Panc1 (cell line): Measurements from ENCODE around the gene KCNQ1. TPM values are rescaled to one million over a fixed set of nuclear protein-coding genes. Genes with fewer than 3 reads are reported as not detected.

Source experiments
- ATAC-seq: fragments of 200-7000 bp; cut with Tn5 transposase; 2 replicates; pipeline ENCODE4 v1.9.1; 2020; ENCODE audit warnings: mild to moderate bottlenecking, moderate library complexity
- BruUV-seq: library from RNA; stranded (reverse); fragments of 400-500 nt; replicated peaks from 2 replicates; lab custom pipeline; 2021; lab: Mats Ljungman, UMichigan
- CTCF ChIA-PET: fragments of 300-600 bp; sonication (Branson Sonifier 250); formaldehyde crosslinking; loops from one replicate; lab custom pipeline; 2022; ENCODE audit warnings: antibody characterized with exemption; lab: Charles Lee
- POLR2A ChIA-PET: fragments of 300-600 bp; sonication (Branson Sonifier 250); formaldehyde crosslinking; loops from one replicate; lab custom pipeline; 2022; ENCODE audit warnings: antibody characterized with exemption; lab: Charles Lee
- DNase-seq: peaks from one replicate; pipeline ENCODE4 v3.0.0-alpha.2; 2010; ENCODE audit warnings: low read depth, low spot score
- H3K27ac ChIP-seq: 2 replicates; pipeline ENCODE4 v1.5.1; 2011; ENCODE audit warnings: mild to moderate bottlenecking, low read length, inconsistent platforms
- H3K27me3 ChIP-seq: fragments of 200-500 bp; sonication (Bioruptor generic); 2 replicates; pipeline ENCODE4 v1.6.0; 2014; ENCODE audit warnings: low read length, inconsistent platforms; ENCODE audit not compliant: control insufficient read depth, insufficient read depth
- H3K36me3 ChIP-seq: fragments of 200-500 bp; sonication (Bioruptor generic); 2 replicates; pipeline ENCODE4 v1.5.1; 2014; ENCODE audit warnings: inconsistent platforms, mild to moderate bottlenecking, low read length, moderate library complexity; ENCODE audit not compliant: control insufficient read depth, insufficient read depth
- H3K4me1 ChIP-seq: 2 replicates; pipeline ENCODE4 v1.5.1; 2011; ENCODE audit warnings: inconsistent platforms, mild to moderate bottlenecking, low read length, moderate library complexity; ENCODE audit not compliant: control insufficient read depth, insufficient read depth
- H3K4me3 ChIP-seq, 2 experiments: 2 replicates each; pipeline ENCODE4 v1.5.1; 2011 to 2012; ENCODE audit warnings: low read depth in 2 of 2, low read length in 2 of 2, mild to moderate bottlenecking in 2 of 2, inconsistent platforms in 1 of 2, moderate library complexity in 1 of 2
- H3K9me3 ChIP-seq: fragments of 200-500 bp; sonication (Bioruptor generic); 2 replicates; pipeline ENCODE4 v1.5.1; 2014; ENCODE audit warnings: low read depth, mild to moderate bottlenecking, inconsistent platforms, low read length, moderate library complexity; ENCODE audit not compliant: control insufficient read depth, insufficient read depth
- POLR2AphosphoS5 ChIP-seq: IDR thresholded peaks from 2 replicates; pipeline ENCODE4 v1.6.1; 2012; ENCODE audit warnings: mild to moderate bottlenecking, low read depth, low read length, moderate library complexity
- SIN3A ChIP-seq: IDR thresholded peaks from 2 replicates; pipeline ENCODE4 v1.6.1; 2012; ENCODE audit warnings: low read depth, mild to moderate bottlenecking, low read length, moderate library complexity, borderline replicate concordance; ENCODE audit not compliant: insufficient read depth
- TCF7L2 ChIP-seq: IDR thresholded peaks from 2 replicates; pipeline ENCODE4 v1.6.1; 2011; ENCODE audit warnings: mild to moderate bottlenecking, low read depth, low read length, inconsistent platforms
- in situ Hi-C: cut with HindIII; loops from 2 replicates; pipeline ENCODE4 v1.10.0; 2016; ENCODE audit warnings: low sequenced_read_pairs, low pct_unique_long_range_greater_than_20kb
- intact Hi-C: fragments of 100-400 bp; cut with micrococcal nuclease; formaldehyde crosslinking; loops from one replicate; pipeline ENCODE4 v1.10.0; 2022; ENCODE audit not compliant: unreplicated experiment
- total RNA-seq: library from RNA; stranded (reverse); gene quantifications from one replicate; pipeline ENCODE4 v1.2.1, GENCODE V29; 2021; ENCODE audit not compliant: unreplicated experiment
- TF ChIP-seq, protein P1 (sequence below), 2 experiments: IDR thresholded peaks; 2 replicates each; pipeline ENCODE4 v1.6.1; 2011 to 2012; ENCODE audit warnings: low read depth in 2 of 2, control low read depth in 1 of 2, low read length in 1 of 2, mild to moderate bottlenecking in 1 of 2, moderate library complexity in 1 of 2; ENCODE audit not compliant: insufficient read depth in 1 of 2
- TF ChIP-seq, protein P2 (sequence below): fragments of 450-650 bp; IDR thresholded peaks from 2 replicates; pipeline ENCODE4 v1.5.1; 2017; ENCODE audit warnings: mild to moderate bottlenecking

KCNQ1 gene
- total RNA-seq, 1 experiment from 2014 or later: 1.0 TPM

DNA sequence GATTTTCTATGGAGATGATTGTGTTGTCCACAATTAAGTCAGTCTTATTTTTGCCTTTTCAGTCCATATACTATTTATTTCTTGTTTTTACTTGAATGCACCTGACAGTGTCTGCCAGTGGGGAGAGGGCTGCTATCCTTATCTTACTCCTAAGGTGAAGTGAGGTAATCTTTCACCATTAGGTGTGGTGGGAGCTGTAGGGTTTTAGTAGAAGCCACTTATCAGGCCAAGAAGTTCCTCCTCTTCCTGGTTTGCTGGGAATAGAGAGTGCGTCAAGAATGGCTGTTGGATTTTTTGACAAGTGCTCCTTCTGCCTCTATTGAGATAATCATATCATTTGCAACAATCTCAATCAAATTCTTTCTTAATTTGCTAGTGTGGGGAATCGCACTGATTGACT lies 108.4 kb downstream of the KCNQ1 start:
- ChIA-PET CTCF (no interaction called here), POLR2A (no interaction called here)
- Histone ChIP-seq H3K36me3 (no peaks in the 10 kb centered on the region), H3K27me3 (no peaks in the 10 kb centered on the region; the same call in 1 of the 2 replicates), H3K4me1 (no peaks in the 10 kb centered on the region), H3K9me3 (no peaks in the 10 kb centered on the region), H3K4me3 (no peak overlapping the region), H3K27ac (no peak overlapping the region)
- no peak for ATAC-seq
- no TSS peak for BruUV-seq
- in situ Hi-C loops (no loop called here), intact Hi-C loops (no loop called here)
- TF ChIP-seq, protein P1, sequence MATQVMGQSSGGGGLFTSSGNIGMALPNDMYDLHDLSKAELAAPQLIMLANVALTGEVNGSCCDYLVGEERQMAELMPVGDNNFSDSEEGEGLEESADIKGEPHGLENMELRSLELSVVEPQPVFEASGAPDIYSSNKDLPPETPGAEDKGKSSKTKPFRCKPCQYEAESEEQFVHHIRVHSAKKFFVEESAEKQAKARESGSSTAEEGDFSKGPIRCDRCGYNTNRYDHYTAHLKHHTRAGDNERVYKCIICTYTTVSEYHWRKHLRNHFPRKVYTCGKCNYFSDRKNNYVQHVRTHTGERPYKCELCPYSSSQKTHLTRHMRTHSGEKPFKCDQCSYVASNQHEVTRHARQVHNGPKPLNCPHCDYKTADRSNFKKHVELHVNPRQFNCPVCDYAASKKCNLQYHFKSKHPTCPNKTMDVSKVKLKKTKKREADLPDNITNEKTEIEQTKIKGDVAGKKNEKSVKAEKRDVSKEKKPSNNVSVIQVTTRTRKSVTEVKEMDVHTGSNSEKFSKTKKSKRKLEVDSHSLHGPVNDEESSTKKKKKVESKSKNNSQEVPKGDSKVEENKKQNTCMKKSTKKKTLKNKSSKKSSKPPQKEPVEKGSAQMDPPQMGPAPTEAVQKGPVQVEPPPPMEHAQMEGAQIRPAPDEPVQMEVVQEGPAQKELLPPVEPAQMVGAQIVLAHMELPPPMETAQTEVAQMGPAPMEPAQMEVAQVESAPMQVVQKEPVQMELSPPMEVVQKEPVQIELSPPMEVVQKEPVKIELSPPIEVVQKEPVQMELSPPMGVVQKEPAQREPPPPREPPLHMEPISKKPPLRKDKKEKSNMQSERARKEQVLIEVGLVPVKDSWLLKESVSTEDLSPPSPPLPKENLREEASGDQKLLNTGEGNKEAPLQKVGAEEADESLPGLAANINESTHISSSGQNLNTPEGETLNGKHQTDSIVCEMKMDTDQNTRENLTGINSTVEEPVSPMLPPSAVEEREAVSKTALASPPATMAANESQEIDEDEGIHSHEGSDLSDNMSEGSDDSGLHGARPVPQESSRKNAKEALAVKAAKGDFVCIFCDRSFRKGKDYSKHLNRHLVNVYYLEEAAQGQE (IDR thresholded peaks at IDR 0.05; ENCODE audit: insufficient read depth in 1 of 2, low read depth in 2 of 2, low read length in 1 of 2): no peak
- TF ChIP-seq TCF7L2 (no peak), SIN3A (no peak), POLR2AphosphoS5 (no peak)
- TF ChIP-seq, protein P2, sequence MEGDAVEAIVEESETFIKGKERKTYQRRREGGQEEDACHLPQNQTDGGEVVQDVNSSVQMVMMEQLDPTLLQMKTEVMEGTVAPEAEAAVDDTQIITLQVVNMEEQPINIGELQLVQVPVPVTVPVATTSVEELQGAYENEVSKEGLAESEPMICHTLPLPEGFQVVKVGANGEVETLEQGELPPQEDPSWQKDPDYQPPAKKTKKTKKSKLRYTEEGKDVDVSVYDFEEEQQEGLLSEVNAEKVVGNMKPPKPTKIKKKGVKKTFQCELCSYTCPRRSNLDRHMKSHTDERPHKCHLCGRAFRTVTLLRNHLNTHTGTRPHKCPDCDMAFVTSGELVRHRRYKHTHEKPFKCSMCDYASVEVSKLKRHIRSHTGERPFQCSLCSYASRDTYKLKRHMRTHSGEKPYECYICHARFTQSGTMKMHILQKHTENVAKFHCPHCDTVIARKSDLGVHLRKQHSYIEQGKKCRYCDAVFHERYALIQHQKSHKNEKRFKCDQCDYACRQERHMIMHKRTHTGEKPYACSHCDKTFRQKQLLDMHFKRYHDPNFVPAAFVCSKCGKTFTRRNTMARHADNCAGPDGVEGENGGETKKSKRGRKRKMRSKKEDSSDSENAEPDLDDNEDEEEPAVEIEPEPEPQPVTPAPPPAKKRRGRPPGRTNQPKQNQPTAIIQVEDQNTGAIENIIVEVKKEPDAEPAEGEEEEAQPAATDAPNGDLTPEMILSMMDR: no peak
- DNase-seq: no peak

DNA sequence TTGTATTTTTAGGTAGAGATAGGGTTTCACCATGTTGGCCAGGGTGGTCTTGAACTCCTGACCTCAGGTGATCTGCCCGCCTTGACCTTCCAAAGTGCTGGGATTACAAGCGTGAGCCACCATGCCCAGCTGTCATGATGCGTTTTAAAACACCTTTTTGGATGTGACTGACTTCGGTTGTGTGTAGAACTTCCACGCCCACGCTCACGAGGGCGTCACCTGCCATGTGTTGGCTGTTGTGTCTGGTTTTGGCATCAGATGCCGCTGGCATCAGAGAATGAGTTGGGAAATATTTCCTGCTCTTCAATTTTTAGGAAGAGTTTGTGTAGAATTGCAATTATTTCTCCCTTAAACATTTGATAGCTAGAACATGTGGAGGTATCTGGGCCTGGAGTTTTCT lies 109.1 kb downstream of the KCNQ1 start:
- ATAC-seq (no peak), DNase-seq (no peak)
- Histone ChIP-seq H3K27me3 (no peaks in the 10 kb centered on the region), H3K36me3 (no peaks in the 10 kb centered on the region), H3K27ac (no peak overlapping the region), H3K4me3 (no peak overlapping the region), H3K9me3 (no peaks in the 10 kb centered on the region), H3K4me1 (no peaks in the 10 kb centered on the region)
- in situ Hi-C loops: no loop called here
- BruUV-seq: no TSS peak
- POLR2A ChIA-PET: no interaction called here
- intact Hi-C loops: no loop called here
- TF ChIP-seq, protein P2: no peak
- TF ChIP-seq SIN3A: no peak
- TF ChIP-seq TCF7L2: no peak
- TF ChIP-seq, protein P1 (IDR thresholded peaks at IDR 0.05; ENCODE audit: insufficient read depth in 1 of 2, low read depth in 2 of 2, low read length in 1 of 2): no peak
- TF ChIP-seq POLR2AphosphoS5: no peak
- CTCF ChIA-PET: interaction anchor here (0.7 to 1.0 kb wide), 2 partner anchors 21 to 364 kb away, joined by 3 read pairs; no protein-coding TSS in a partner anchor
